ENCODE measurements around the gene EML5.

EML5 gene

DNA sequence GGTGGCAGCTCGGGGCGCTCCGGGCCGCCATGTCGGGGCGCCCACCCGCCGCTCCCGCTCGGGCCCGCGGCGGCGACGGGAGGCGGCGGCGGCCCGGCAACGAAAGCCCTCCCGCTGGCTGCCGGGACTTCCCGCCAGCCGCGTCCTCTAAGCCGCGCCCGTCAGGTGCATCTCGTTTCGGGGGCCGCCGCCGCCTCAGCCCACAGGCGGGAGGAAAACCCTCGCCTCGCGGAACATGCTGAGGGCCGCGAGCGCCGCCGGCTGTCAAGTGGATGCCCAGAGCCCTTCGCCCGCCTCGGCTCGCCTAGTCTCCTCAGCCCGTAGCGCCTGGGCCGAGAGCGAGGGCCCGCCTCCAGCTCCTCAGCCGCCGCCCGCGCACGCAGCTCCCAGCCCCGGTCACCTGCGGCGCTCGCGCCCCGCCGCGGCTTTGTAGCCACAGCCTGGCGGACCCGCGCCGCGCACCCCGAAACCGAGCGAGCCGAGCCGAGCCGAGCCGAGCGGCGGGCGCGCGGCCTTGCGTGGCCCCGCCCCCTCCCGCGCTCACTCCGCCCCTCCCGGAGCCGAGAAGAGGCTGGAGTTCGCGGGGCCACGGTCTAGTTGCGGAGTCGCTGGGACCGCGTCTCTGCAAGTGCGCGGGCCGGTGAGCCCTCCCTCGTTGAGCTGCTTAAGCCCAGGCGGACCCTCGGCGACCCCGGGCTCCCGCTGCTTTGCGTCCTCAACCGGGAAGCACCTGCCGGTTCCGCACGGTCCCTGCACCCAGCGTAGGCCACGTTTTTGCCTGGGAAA lies at the start of gene EML5:
Gene EML5 (minus strand): TSS at position 481 of the 786 bp plus-strand sequence. CDS start 450 bp downstream, at position 31.
- H3K4me3 ChIP-seq (replicated peaks; ENCODE audit: low read depth, low read length), result peak within 1 kb of the TSS; percentile 66
- TF ChIP-seq, protein P1, sequence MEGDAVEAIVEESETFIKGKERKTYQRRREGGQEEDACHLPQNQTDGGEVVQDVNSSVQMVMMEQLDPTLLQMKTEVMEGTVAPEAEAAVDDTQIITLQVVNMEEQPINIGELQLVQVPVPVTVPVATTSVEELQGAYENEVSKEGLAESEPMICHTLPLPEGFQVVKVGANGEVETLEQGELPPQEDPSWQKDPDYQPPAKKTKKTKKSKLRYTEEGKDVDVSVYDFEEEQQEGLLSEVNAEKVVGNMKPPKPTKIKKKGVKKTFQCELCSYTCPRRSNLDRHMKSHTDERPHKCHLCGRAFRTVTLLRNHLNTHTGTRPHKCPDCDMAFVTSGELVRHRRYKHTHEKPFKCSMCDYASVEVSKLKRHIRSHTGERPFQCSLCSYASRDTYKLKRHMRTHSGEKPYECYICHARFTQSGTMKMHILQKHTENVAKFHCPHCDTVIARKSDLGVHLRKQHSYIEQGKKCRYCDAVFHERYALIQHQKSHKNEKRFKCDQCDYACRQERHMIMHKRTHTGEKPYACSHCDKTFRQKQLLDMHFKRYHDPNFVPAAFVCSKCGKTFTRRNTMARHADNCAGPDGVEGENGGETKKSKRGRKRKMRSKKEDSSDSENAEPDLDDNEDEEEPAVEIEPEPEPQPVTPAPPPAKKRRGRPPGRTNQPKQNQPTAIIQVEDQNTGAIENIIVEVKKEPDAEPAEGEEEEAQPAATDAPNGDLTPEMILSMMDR (IDR thresholded peaks at IDR 0.05; ENCODE audit: low read depth, low read length, missing control alignments), result peak; percentile 12
- DNase-seq (ENCODE audit: extremely low read depth, low read depth), result peak; percentile 10

DNA sequence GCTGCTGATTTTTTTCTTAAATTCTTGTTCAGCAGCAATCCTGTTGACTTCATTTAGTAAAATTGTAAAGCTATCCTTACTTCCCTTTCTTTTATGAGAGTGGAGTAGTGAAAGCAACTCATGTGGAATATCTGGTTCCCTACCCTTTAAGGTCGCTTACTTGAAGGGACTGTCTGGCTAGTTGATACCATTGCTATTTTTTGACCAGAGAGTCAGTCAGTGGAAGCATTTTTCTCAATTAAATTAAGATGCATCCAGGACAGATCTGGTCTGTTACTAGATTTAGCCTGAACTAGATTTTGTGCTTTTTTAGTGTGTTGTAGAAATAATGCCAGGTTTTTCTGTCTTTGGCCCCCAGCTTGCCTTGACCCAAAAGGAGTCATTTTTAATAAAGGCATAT lies 49.7 kb upstream of the EML5 start:
- TF ChIP-seq, protein P1 (IDR thresholded peaks at IDR 0.05; ENCODE audit: low read depth, low read length, missing control alignments), result no peak
- DNase-seq (ENCODE audit: extremely low read depth, low read depth), result no peak
- no peak overlapping the region for H3K4me3 ChIP-seq (replicated peaks; ENCODE audit: low read depth, low read length)

DNA sequence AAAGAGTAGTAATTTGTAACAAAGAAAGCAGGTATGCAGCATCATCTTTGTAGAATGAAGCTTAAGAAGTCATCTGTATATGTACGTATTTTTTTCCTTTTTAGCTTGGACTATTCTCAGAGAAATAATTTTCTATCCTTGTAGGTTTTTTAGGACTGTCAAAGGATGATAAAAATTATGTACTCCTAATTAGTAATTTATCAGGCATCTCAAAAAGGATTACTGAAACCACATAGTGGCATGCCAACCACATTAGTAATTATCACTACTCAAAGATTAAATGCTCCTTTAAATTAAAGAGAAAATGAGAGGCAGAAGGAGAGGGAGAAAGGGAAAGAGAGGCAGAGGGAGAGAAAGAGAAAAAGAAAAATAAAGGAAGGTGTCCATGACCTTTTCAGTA lies 49.0 kb upstream of the EML5 start:
- DNase-seq (ENCODE audit: extremely low read depth, low read depth), result no peak

DNA sequence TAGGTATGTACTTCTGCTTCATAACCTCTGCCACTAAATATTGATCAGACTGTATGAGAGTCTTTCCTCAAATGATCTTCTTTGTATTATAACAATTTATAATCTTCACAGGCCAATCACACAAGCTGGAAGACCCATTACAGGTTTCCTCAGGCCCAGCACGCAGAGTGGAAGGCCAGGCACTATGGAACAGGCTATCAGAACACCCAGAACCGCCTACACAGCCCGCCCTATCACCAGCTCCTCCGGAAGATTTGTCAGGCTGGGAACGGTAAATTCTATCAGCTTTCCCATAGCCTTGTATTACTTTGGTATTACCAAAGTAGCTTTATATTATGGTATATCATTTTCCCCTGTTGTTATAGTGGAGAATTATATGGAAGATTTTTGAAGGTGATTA lies 48.2 kb upstream of the EML5 start:
- no peak overlapping the region for H3K4me3 ChIP-seq (replicated peaks; ENCODE audit: low read depth, low read length)
- TF ChIP-seq, protein P1 (IDR thresholded peaks at IDR 0.05; ENCODE audit: low read depth, low read length, missing control alignments), result no peak
- no peak for DNase-seq (ENCODE audit: extremely low read depth, low read depth)

More for the DNA sequence above, 49.0 kb upstream of the EML5 start:
- H3K4me3 ChIP-seq (replicated peaks; ENCODE audit: low read depth, low read length), result no peak overlapping the region
- TF ChIP-seq, protein P1 (IDR thresholded peaks at IDR 0.05; ENCODE audit: low read depth, low read length, missing control alignments), result no peak

DNA sequence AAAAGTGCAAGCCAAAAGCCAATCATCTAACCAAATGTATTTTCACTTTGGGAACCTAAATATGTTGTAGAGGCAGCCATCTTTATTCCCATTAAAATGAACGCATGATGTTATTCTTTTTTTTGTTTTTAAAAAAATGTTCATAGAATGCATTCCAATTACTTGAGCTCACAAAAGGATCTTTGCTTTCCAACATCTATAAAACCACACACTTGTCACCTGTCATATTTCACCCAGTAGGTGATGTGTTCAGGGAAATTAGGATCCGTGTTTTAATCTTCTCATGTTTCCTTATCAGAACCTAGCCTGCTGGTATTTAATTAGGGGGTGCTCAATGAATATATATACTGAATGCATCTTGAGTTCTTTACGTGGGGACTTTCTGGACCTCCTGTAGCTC lies 45.3 kb upstream of the EML5 start:
- DNase-seq (ENCODE audit: extremely low read depth, low read depth), result no peak
- TF ChIP-seq, protein P1 (IDR thresholded peaks at IDR 0.05; ENCODE audit: low read depth, low read length, missing control alignments), result no peak
- no peak overlapping the region for H3K4me3 ChIP-seq (replicated peaks; ENCODE audit: low read depth, low read length)

DNA sequence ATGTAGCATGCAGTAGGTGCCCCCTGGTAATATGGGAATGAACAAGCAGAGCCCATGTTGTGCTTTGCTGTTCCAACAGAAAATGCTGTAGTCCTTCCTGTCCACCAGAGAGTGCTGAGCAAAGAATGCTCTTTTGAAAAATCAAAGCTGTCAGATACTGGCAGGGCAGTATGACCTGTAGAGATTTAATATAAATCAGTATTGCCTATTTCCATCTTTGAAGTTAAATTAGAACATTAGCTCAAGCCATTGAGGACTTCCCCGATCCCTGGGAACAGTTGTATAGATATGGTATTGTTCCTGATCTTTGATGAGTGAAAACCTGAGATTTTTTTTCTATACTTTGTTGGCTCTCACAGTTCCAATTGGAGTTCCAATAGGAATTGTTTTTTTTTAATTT lies 44.7 kb upstream of the EML5 start:
- TF ChIP-seq, protein P1 (IDR thresholded peaks at IDR 0.05; ENCODE audit: low read depth, low read length, missing control alignments), result no peak
- H3K4me3 ChIP-seq (replicated peaks; ENCODE audit: low read depth, low read length), result no peak overlapping the region
- no peak for DNase-seq (ENCODE audit: extremely low read depth, low read depth)
